ENCODE results near the gene CCDC85B.

The CCDC85B gene

DNA sequence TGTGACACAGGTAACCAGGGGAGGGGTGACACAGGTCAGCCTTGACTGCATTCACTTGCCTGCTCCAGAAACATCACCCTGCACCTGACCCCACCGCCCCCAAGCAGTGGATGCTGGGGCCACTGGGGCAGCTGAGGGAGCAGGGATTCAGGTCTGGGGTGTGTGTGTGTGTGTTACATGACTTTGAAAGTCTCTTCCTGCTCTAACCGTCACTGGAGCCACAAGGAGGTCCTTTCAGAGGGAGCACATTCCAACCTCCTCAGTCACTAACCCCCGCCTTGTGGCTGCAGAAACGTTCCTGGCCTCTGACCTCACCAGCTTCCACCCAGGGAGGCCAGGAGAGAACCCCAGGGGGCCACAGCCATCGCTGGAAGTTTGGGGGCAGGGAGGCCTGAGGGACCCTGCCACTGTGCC lies 12.6 kb downstream of the CCDC85B start:
- Histone ChIP-seq H3K27me3 (ENCODE audit: control insufficient read depth, insufficient read depth, low read length) (peaks cover 64% of the 10 kb centered on the region), H3K4me1 (ENCODE audit: control insufficient read depth, insufficient read depth, low read length) (peaks cover 9% of the 10 kb centered on the region), H3K9me3 (ENCODE audit: control insufficient read depth, insufficient read depth, low read length) (no peaks in the 10 kb centered on the region), H3K9ac (ENCODE audit: low read depth, low read length) (no peak overlapping the region), H3K4me3 (ENCODE audit: low read depth, low read length) (no peak overlapping the region), H3K36me3 (ENCODE audit: control insufficient read depth, insufficient read depth, low read length) (no peaks in the 10 kb centered on the region), H3K27ac (ENCODE audit: low read depth, low read length) (peak overlapping the region; percentile 25)

DNA sequence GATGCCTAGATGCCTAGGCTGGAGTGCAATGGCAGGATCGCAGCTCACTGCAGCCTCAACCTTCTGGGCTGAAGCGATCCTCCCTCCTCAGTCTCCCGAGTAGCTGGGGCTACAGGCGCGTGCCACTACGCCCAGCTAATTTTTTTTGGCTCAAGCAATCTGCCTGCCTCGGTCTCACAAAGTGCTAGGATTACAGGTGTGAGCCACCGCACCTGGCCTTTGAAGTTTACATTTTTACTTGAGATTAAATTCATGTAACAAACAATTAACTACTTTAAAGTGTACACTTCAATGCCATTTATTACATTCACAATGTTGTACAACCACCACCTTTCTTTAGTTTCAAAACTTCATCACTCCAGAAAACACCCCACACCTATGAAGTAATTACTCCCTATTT lies 13.2 kb downstream of the CCDC85B start:
- Histone ChIP-seq H3K4me3 (ENCODE audit: low read depth, low read length) (no peak overlapping the region), H3K9ac (ENCODE audit: low read depth, low read length) (no peak overlapping the region), H3K27ac (ENCODE audit: low read depth, low read length) (peak overlapping the region; percentile 25), H3K9me3 (ENCODE audit: control insufficient read depth, insufficient read depth, low read length) (no peaks in the 10 kb centered on the region), H3K36me3 (ENCODE audit: control insufficient read depth, insufficient read depth, low read length) (no peaks in the 10 kb centered on the region), H3K27me3 (ENCODE audit: control insufficient read depth, insufficient read depth, low read length) (peaks cover 59% of the 10 kb centered on the region), H3K4me1 (ENCODE audit: control insufficient read depth, insufficient read depth, low read length) (peaks cover 9% of the 10 kb centered on the region)

DNA sequence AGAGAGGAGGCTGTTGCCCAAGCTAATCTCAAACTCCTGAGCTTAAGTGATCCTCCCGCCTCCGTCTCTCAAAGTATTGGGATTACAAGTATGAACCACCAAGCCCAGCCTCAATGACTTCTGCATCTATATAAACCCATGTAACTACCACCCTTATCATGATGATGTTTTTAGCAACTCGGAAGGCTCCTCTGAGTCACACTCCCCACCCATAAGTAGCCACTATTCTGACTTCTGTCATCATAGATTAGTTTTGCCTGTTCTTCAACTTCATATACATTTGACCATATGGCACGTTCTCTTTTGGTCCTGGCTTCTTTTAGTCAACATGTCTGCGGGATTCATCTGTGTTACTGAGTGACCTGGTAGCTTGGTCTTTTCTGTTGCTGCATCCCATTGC lies 16.1 kb downstream of the CCDC85B start:
- no peak overlapping the region for H3K4me3 ChIP-seq (ENCODE audit: low read depth, low read length)
- H3K9ac ChIP-seq (ENCODE audit: low read depth, low read length), result no peak overlapping the region
- H3K4me1 ChIP-seq (ENCODE audit: control insufficient read depth, insufficient read depth, low read length), result peaks cover 9% of the 10 kb centered on the region; the same call in 1 of the 2 replicates
- H3K36me3 ChIP-seq (ENCODE audit: control insufficient read depth, insufficient read depth, low read length), result no peaks in the 10 kb centered on the region
- peaks cover 40% of the 10 kb centered on the region for H3K27me3 ChIP-seq (ENCODE audit: control insufficient read depth, insufficient read depth, low read length)
- H3K27ac ChIP-seq (ENCODE audit: low read depth, low read length), result no peak overlapping the region
- no peaks in the 10 kb centered on the region for H3K9me3 ChIP-seq (ENCODE audit: control insufficient read depth, insufficient read depth, low read length)

DNA sequence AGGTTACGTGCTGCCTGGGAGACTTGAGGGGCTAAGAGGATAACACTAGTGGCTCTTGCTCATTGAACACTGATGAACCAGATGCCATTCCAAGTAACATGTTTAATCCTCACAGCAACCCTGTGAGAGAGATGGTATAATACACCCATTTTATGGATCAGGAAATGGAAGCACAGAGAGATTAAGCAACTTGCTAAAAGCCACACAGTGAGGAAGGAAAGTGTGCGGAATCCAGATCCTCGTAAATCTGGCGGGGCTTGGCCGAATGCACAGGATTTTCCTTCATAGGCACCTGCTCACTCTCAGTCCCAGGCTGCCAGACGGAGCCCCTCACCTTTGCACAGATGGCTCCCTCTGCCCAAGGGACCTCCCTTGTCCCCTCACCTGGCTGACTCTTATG lies 17.4 kb downstream of the CCDC85B start:
- peaks cover 11% of the 10 kb centered on the region for H3K4me1 ChIP-seq (ENCODE audit: control insufficient read depth, insufficient read depth, low read length)

DNA sequence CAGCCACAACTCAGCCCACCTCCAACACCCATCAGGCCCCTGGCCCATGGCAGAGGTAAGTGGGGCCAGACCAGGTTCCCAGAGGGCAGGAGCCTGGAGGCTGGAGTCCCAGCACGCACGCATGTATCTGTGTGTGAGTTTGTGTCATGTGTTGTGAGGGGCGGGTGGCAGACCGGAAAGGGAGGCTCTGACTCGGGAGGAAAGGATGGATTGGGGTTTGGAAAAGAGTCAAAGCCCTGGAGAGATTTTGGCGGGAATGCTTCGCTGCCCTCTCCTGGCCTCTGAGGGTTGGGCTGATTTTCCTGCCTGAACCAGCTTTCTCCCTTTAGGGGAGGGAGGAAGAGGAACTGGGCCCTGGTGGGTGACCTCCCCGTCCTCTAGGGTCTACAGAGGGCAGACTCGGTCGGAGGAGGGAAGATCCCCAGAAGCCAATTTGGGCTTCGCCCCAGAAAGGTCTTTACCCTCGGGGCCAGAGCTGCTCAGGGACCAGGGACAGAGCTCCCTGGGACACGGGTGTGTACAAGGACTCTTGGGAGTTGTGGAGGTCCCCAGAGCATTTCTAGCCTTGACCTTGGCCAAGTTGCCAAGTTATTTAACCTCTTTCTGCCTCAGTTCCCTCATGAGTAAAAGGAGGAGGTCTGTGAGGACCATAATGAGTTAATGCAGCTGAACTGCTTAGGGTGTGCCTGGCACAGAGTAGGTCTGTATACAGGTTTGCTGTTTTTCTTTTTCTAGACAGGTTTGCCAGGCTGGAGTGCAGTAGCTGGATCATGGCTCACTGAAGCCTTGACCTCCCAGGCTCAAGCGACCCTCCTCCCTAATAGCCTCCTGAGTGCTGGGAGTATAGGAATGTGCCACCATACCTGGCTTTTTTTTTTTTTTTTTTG lies 21.5 kb downstream of the CCDC85B start:
- Histone ChIP-seq H3K4me1 (ENCODE audit: control insufficient read depth, insufficient read depth, low read length) (peaks cover 11% of the 10 kb centered on the region; the same call in 1 of the 2 replicates), H3K4me3 (ENCODE audit: low read depth, low read length) (no peak overlapping the region), H3K36me3 (ENCODE audit: control insufficient read depth, insufficient read depth, low read length) (no peaks in the 10 kb centered on the region; the same call in 1 of the 2 replicates), H3K9me3 (ENCODE audit: control insufficient read depth, insufficient read depth, low read length) (no peaks in the 10 kb centered on the region), H3K9ac (ENCODE audit: low read depth, low read length) (no peak overlapping the region), H3K27me3 (ENCODE audit: control insufficient read depth, insufficient read depth, low read length) (peaks cover 13% of the 10 kb centered on the region), H3K27ac (ENCODE audit: low read depth, low read length) (peak overlapping the region; percentile 9)

More for the DNA sequence above, 17.4 kb downstream of the CCDC85B start:
- Histone ChIP-seq H3K9ac (ENCODE audit: low read depth, low read length) (no peak overlapping the region), H3K27me3 (ENCODE audit: control insufficient read depth, insufficient read depth, low read length) (peaks cover 28% of the 10 kb centered on the region), H3K9me3 (ENCODE audit: control insufficient read depth, insufficient read depth, low read length) (no peaks in the 10 kb centered on the region), H3K4me3 (ENCODE audit: low read depth, low read length) (no peak overlapping the region), H3K27ac (ENCODE audit: low read depth, low read length) (no peak overlapping the region), H3K36me3 (ENCODE audit: control insufficient read depth, insufficient read depth, low read length) (no peaks in the 10 kb centered on the region)

DNA sequence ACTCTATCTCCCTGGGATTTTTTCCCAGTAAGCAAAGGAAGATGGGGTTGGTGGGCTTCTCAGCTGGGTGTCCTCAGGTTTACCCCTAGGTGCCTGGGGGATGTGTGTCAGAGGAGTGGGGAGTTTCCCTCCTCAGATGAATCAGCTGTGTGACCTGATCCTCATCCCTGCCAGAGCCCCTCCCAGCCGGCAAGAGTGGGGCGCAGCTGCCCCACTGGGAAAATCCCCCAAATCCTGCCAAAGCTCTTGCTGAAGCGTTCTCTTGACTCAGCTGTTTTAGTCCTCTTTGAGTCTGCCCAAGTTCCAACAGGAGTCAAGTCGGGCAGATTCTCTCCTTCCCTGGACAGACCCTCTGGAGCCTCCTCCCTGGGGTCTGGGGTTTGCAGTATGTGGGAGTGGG lies 22.4 kb downstream of the CCDC85B start:
- no peak overlapping the region for H3K4me3 ChIP-seq (ENCODE audit: low read depth, low read length)
- H3K9me3 ChIP-seq (ENCODE audit: control insufficient read depth, insufficient read depth, low read length), result no peaks in the 10 kb centered on the region
- H3K4me1 ChIP-seq (ENCODE audit: control insufficient read depth, insufficient read depth, low read length), result peaks cover 12% of the 10 kb centered on the region; the same call in 1 of the 2 replicates
- H3K27me3 ChIP-seq (ENCODE audit: control insufficient read depth, insufficient read depth, low read length), result peaks cover 10% of the 10 kb centered on the region
- H3K27ac ChIP-seq (ENCODE audit: low read depth, low read length), result no peak overlapping the region
- peaks cover 3% of the 10 kb centered on the region; the same call in 1 of the 2 replicates for H3K36me3 ChIP-seq (ENCODE audit: control insufficient read depth, insufficient read depth, low read length)
- H3K9ac ChIP-seq (ENCODE audit: low read depth, low read length), result no peak overlapping the region

DNA sequence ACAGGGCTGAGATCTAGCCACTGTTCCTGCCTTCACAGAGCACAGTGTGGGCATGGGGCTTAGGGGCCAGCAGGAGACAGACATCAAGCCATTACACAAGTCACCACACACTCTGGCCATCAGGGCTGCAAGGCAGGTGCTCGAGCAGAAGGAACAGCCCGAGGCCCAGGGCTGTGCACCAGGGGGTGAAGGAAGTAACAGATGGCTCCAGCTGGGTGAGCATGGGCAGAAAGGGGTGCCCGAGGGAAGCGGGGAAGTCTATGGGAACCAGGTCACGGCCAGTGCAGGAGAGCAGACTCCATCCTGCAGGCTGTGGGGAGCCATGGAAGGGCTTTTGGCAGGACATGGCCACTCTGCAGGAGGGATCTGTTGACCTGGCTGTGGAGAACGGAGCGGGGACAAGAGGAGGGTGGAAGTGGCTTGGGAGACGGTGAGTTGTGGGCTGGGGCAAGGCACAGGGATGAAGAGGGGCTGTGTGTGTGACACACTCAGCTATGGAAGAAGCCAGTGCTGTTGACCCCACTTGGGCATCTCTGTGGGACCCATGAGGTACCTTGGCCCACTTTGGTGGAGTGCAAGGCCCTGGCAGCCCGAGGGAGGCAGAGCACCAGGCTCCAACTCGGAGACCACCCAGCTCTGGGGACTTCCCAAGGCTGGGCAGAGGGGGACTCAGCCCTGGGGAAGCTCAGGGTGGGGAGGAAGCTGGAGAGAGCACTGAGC lies 24.8 kb downstream of the CCDC85B start:
- H3K9ac ChIP-seq (ENCODE audit: low read depth, low read length), result no peak overlapping the region
- peaks cover 3% of the 10 kb centered on the region; the same call in 1 of the 2 replicates for H3K36me3 ChIP-seq (ENCODE audit: control insufficient read depth, insufficient read depth, low read length)
- H3K27ac ChIP-seq (ENCODE audit: low read depth, low read length), result peak overlapping the region; percentile 85
- H3K4me3 ChIP-seq (ENCODE audit: low read depth, low read length), result no peak overlapping the region
- no peaks in the 10 kb centered on the region; the same call in 1 of the 2 replicates for H3K27me3 ChIP-seq (ENCODE audit: control insufficient read depth, insufficient read depth, low read length)
- H3K4me1 ChIP-seq (ENCODE audit: control insufficient read depth, insufficient read depth, low read length), result peaks cover 16% of the 10 kb centered on the region; the same call in 1 of the 2 replicates
- no peaks in the 10 kb centered on the region for H3K9me3 ChIP-seq (ENCODE audit: control insufficient read depth, insufficient read depth, low read length)

DNA sequence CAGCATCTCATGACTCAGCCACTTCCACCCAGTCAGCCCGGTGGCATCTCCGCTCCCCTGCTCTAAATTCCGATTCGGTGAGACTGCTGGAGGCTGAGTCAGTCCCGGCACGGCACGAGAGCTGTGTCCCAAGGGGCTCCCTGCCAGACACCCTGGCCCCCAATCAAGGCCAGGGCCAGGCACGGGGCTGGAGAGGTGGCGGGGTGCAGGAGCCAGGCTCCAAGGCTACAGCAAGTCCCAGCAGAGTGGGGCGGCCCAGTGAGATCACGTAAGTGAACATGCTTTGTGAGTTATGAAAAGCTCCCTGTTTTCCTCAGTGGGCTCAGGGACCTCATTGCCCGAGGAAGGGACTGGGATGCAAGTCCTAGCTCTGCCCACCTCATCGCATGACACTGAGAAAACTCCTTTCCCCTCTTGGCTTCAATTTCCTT lies 25.4 kb downstream of the CCDC85B start:
- Histone ChIP-seq H3K9ac (ENCODE audit: low read depth, low read length) (0 out of 2 replicates have a peak overlapping the region, but pooled peaks have one; percentile 18), H3K4me1 (ENCODE audit: control insufficient read depth, insufficient read depth, low read length) (peaks cover 16% of the 10 kb centered on the region; the same call in 1 of the 2 replicates)

DNA sequence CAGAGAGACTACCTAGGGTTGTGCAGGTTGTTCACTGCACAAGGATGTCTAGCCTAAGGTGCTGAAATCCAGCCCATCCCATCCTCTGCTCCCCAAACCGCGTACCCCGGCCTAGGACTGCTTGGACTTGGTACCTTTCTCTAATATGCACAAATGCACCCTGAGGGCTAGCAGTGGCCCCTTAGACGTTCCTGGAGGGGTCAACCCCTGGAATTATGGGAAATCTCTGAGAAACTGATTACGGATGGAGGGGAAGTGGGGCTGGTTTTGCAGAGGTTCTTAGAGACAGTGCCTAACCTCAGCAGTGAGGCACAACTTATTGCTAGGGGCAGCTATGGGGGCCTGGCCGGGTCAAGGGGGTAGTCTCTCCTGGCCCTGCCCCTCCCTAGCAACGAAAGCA lies 25.9 kb downstream of the CCDC85B start:
- no peaks in the 10 kb centered on the region for H3K9me3 ChIP-seq (ENCODE audit: control insufficient read depth, insufficient read depth, low read length)
- H3K36me3 ChIP-seq (ENCODE audit: control insufficient read depth, insufficient read depth, low read length), result peaks cover 7% of the 10 kb centered on the region
- H3K4me1 ChIP-seq (ENCODE audit: control insufficient read depth, insufficient read depth, low read length), result peaks cover 16% of the 10 kb centered on the region; the same call in 1 of the 2 replicates
- H3K27ac ChIP-seq (ENCODE audit: low read depth, low read length), result peak overlapping the region; percentile 85
- no peak overlapping the region for H3K4me3 ChIP-seq (ENCODE audit: low read depth, low read length)
- H3K9ac ChIP-seq (ENCODE audit: low read depth, low read length), result no peak overlapping the region
- no peaks in the 10 kb centered on the region for H3K27me3 ChIP-seq (ENCODE audit: control insufficient read depth, insufficient read depth, low read length)

More for the DNA sequence above, 25.4 kb downstream of the CCDC85B start:
- no peak overlapping the region for H3K4me3 ChIP-seq (ENCODE audit: low read depth, low read length)
- H3K27ac ChIP-seq (ENCODE audit: low read depth, low read length), result peak overlapping the region; percentile 85
- H3K27me3 ChIP-seq (ENCODE audit: control insufficient read depth, insufficient read depth, low read length), result no peaks in the 10 kb centered on the region
- peaks cover 6% of the 10 kb centered on the region for H3K36me3 ChIP-seq (ENCODE audit: control insufficient read depth, insufficient read depth, low read length)
- no peaks in the 10 kb centered on the region for H3K9me3 ChIP-seq (ENCODE audit: control insufficient read depth, insufficient read depth, low read length)

DNA sequence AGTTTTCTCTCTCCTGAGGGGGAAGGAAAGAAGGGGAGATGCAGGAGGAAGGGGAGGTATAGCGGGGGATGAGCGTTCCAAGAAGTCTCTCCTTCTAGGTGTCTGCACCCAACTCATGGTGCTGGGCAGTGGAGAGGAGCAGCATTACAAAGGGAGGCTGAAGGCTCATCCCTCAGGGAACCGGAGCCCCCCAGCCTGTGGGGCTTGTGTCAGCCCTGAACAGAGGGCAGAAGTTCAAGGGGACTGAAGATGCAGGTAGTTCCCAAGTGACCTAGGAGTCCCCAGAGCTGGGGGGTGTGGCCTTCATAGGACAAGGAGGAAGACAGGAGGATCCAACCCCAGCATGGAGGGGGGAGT lies 26.6 kb downstream of the CCDC85B start:
- peaks cover 14% of the 10 kb centered on the region; the same call in 1 of the 2 replicates for H3K4me1 ChIP-seq (ENCODE audit: control insufficient read depth, insufficient read depth, low read length)
- no peaks in the 10 kb centered on the region for H3K9me3 ChIP-seq (ENCODE audit: control insufficient read depth, insufficient read depth, low read length)
- H3K27ac ChIP-seq (ENCODE audit: low read depth, low read length), result no peak overlapping the region
- no peak overlapping the region for H3K9ac ChIP-seq (ENCODE audit: low read depth, low read length)
- no peak overlapping the region for H3K4me3 ChIP-seq (ENCODE audit: low read depth, low read length)
- no peaks in the 10 kb centered on the region for H3K27me3 ChIP-seq (ENCODE audit: control insufficient read depth, insufficient read depth, low read length)
- H3K36me3 ChIP-seq (ENCODE audit: control insufficient read depth, insufficient read depth, low read length), result peaks cover 10% of the 10 kb centered on the region

All from HUES48 (cell line).